CD8-positive, alpha-beta memory T cell (primary cell): Measurements from ENCODE around the gene MAGI2. TPM values are rescaled to one million over a fixed set of nuclear protein-coding genes. Genes with fewer than 3 reads are reported as not detected.

ENCODE experiments used
- CTCF ChIA-PET: fragments of 350-600 bp; sonication (Branson Sonifier 250); formaldehyde crosslinking; loops from one replicate; lab custom pipeline; 2021; ENCODE audit warnings: antibody characterized with exemption; lab: Charles Lee
- POLR2A ChIA-PET: fragments of 350-600 bp; sonication (Branson Sonifier 250); formaldehyde crosslinking; loops from one replicate; lab custom pipeline; 2021; ENCODE audit warnings: antibody characterized with exemption; lab: Charles Lee
- DNase-seq, 5 donors: peaks; one replicate each; pipeline versions ENCODE4 v3.0.0 to v3.0.0-alpha.2; 2020 to 2022; ENCODE audit warnings: mixed read lengths in 1 of 5
- H3K27ac ChIP-seq: one replicate; pipeline ENCODE4 v1.7.0; 2013; ENCODE audit warnings: low read depth, mild to moderate bottlenecking, low read length, moderate library complexity
- H3K27me3 ChIP-seq: 2 replicates; pipeline ENCODE4 v1.7.0; 2013; ENCODE audit warnings: low read length, mild to moderate bottlenecking; ENCODE audit not compliant: insufficient read depth, poor library complexity, severe bottlenecking
- H3K36me3 ChIP-seq: 2 replicates; pipeline ENCODE4 v1.7.0; 2013; ENCODE audit warnings: mild to moderate bottlenecking, low read length, moderate library complexity; ENCODE audit not compliant: insufficient read depth
- H3K4me1 ChIP-seq: 2 replicates; pipeline ENCODE4 v1.7.0; 2013; ENCODE audit warnings: mild to moderate bottlenecking, low read length, moderate library complexity; ENCODE audit not compliant: insufficient read depth
- H3K4me3 ChIP-seq: 2 replicates; pipeline ENCODE4 v1.7.0; 2013; ENCODE audit warnings: mild to moderate bottlenecking, low read length
- H3K9me3 ChIP-seq: 2 replicates; pipeline ENCODE4 v1.7.0; 2013; ENCODE audit warnings: mild to moderate bottlenecking, low read length
- H3K27ac Mint-ChIP-seq, 8 donors: one replicate each; pipeline ENCODE4 v1.8.0; 2020 to 2021; ENCODE audit warnings: mixed read lengths in 8 of 8, mild to moderate bottlenecking in 6 of 8, inconsistent platforms in 3 of 8, moderate library complexity in 3 of 8
- H3K27me3 Mint-ChIP-seq, 2 donors: one replicate each; pipeline ENCODE4 v1.8.0; 2020 to 2021; ENCODE audit warnings: mixed read lengths in 2 of 2, mild to moderate bottlenecking in 1 of 2, moderate library complexity in 1 of 2
- H3K36me3 Mint-ChIP-seq, 3 donors: one replicate each; pipeline ENCODE4 v1.8.0; 2020 to 2021; ENCODE audit warnings: mixed read lengths in 3 of 3, inconsistent platforms in 1 of 3, mild to moderate bottlenecking in 1 of 3
- H3K4me1 Mint-ChIP-seq, 3 donors: one replicate each; pipeline ENCODE4 v1.8.0; 2020 to 2021; ENCODE audit warnings: mixed read lengths in 3 of 3, inconsistent platforms in 1 of 3, mild to moderate bottlenecking in 1 of 3
- H3K4me3 Mint-ChIP-seq, 7 donors: one replicate each; pipeline ENCODE4 v1.8.0; 2020 to 2021; ENCODE audit warnings: mixed read lengths in 7 of 7, mild to moderate bottlenecking in 6 of 7, moderate library complexity in 4 of 7, inconsistent platforms in 2 of 7
- H3K9me3 Mint-ChIP-seq, 5 donors: one replicate each; pipeline ENCODE4 v1.8.0; 2020 to 2022; ENCODE audit warnings: mixed read lengths in 5 of 5, mild to moderate bottlenecking in 3 of 5, moderate library complexity in 2 of 5, inconsistent platforms in 1 of 5
- polyA plus RNA-seq: library from polyadenylated mRNA; unstranded; fragments of 300-500 nt; fragmentation: Illumina TruSeq; gene quantifications from one replicate; pipeline ENCODE4 v1.2.3, GENCODE V29; 2021
- total RNA-seq, 2 experiments: library from RNA; stranded (reverse); gene quantifications; one replicate each; pipeline ENCODE4 v1.2.3, GENCODE V29; 2021

The MAGI2 gene
- total and polyA plus RNA-seq, 3 experiments from 2014 or later: 0.26 to 0.33 TPM; not detected in 1

GRCh38 chr7:79217976-79218626 lies 235.4 kb downstream of the MAGI2 start:
- CTCF ChIA-PET: no interaction called here
- Mint-ChIP-seq H3K27me3 (peaks cover 0 to 2% of the 10 kb centered on the region in 2 donors), H3K9me3 (peaks cover 0 to 14% (median 6%) of the 10 kb centered on the region in 5 donors), H3K27ac (no peak overlapping the region), H3K4me1 (no peaks in the 10 kb centered on the region), H3K4me3 (no peak overlapping the region), H3K36me3 (no peaks in the 10 kb centered on the region)
- no peak overlapping the region for H3K4me3 ChIP-seq
- no peaks in the 10 kb centered on the region for H3K27me3 ChIP-seq
- no peak for DNase-seq
- no peak overlapping the region for H3K27ac ChIP-seq
- H3K9me3 ChIP-seq: no peaks in the 10 kb centered on the region
- H3K36me3 ChIP-seq: no peaks in the 10 kb centered on the region
- POLR2A ChIA-PET: no interaction called here
- H3K4me1 ChIP-seq: no peaks in the 10 kb centered on the region

- H3K27me3 Mint-ChIP-seq: peaks cover 0 to 2% of the 10 kb centered on the region in 2 donors
- H3K4me3 Mint-ChIP-seq: no peak overlapping the region
- ChIA-PET POLR2A (no interaction called here), CTCF (no interaction called here)
- H3K36me3 Mint-ChIP-seq: no peaks in the 10 kb centered on the region
- no peak overlapping the region for H3K27ac Mint-ChIP-seq
- Histone ChIP-seq H3K36me3 (no peaks in the 10 kb centered on the region), H3K27ac (no peak overlapping the region), H3K27me3 (no peaks in the 10 kb centered on the region), H3K4me1 (no peaks in the 10 kb centered on the region), H3K4me3 (no peak overlapping the region), H3K9me3 (no peaks in the 10 kb centered on the region)
- no peak for DNase-seq
- H3K4me1 Mint-ChIP-seq: no peaks in the 10 kb centered on the region
- peaks cover 0 to 15% (median 6%) of the 10 kb centered on the region in 5 donors for H3K9me3 Mint-ChIP-seq
Observed at GRCh38 chr7:79217468-79217867, 236.0 kb downstream of the MAGI2 start.

- Histone ChIP-seq H3K4me1 (no peaks in the 10 kb centered on the region), H3K27ac (no peak overlapping the region), H3K27me3 (no peaks in the 10 kb centered on the region), H3K4me3 (no peak overlapping the region), H3K9me3 (no peaks in the 10 kb centered on the region), H3K36me3 (no peaks in the 10 kb centered on the region)
- no peaks in the 10 kb centered on the region for H3K36me3 Mint-ChIP-seq
- POLR2A ChIA-PET: no interaction called here
- H3K4me3 Mint-ChIP-seq: no peak overlapping the region
- peaks cover 0 to 2% of the 10 kb centered on the region in 2 donors for H3K27me3 Mint-ChIP-seq
- CTCF ChIA-PET: no interaction called here
- peaks cover 0 to 17% (median 2%) of the 10 kb centered on the region in 5 donors for H3K9me3 Mint-ChIP-seq
- no peak for DNase-seq
- no peaks in the 10 kb centered on the region for H3K4me1 Mint-ChIP-seq
- no peak overlapping the region for H3K27ac Mint-ChIP-seq
Observed at GRCh38 chr7:79216236-79216635, 237.2 kb downstream of the MAGI2 start.

- H3K9me3 Mint-ChIP-seq: peaks cover 0 to 28% (median 4%) of the 10 kb centered on the region in 5 donors
- H3K9me3 ChIP-seq: no peaks in the 10 kb centered on the region
- DNase-seq: no peak
- H3K27me3 ChIP-seq: no peaks in the 10 kb centered on the region
- H3K4me1 ChIP-seq: no peaks in the 10 kb centered on the region
- H3K4me3 ChIP-seq: no peak overlapping the region
- no peaks in the 10 kb centered on the region for H3K4me1 Mint-ChIP-seq
- H3K27ac ChIP-seq: no peak overlapping the region
- no peak overlapping the region for H3K27ac Mint-ChIP-seq
- ChIA-PET CTCF (no interaction called here), POLR2A (no interaction called here)
- H3K4me3 Mint-ChIP-seq: no peak overlapping the region
- H3K36me3 ChIP-seq: no peaks in the 10 kb centered on the region
- H3K36me3 Mint-ChIP-seq: no peaks in the 10 kb centered on the region
- no peaks in the 10 kb centered on the region for H3K27me3 Mint-ChIP-seq
Observed at GRCh38 chr7:79212334-79212733, 241.1 kb downstream of the MAGI2 start.

- Histone ChIP-seq H3K27me3 (no peaks in the 10 kb centered on the region), H3K36me3 (no peaks in the 10 kb centered on the region), H3K9me3 (no peaks in the 10 kb centered on the region), H3K4me3 (no peak overlapping the region), H3K4me1 (no peaks in the 10 kb centered on the region), H3K27ac (no peak overlapping the region)
- ChIA-PET CTCF (no interaction called here), POLR2A (no interaction called here)
- H3K4me3 Mint-ChIP-seq: no peak overlapping the region
- H3K9me3 Mint-ChIP-seq: peaks cover 0 to 28% (median 4%) of the 10 kb centered on the region in 5 donors
- H3K4me1 Mint-ChIP-seq: no peaks in the 10 kb centered on the region
- no peaks in the 10 kb centered on the region for H3K36me3 Mint-ChIP-seq
- no peak overlapping the region for H3K27ac Mint-ChIP-seq
- no peaks in the 10 kb centered on the region for H3K27me3 Mint-ChIP-seq
- DNase-seq: no peak
Observed at GRCh38 chr7:79211724-79212123, 241.7 kb downstream of the MAGI2 start.

- DNase-seq: no peak
- Mint-ChIP-seq H3K9me3 (peaks cover 3 to 16% (median 7%) of the 10 kb centered on the region in 5 donors), H3K4me1 (no peaks in the 10 kb centered on the region), H3K27me3 (no peaks in the 10 kb centered on the region), H3K36me3 (no peaks in the 10 kb centered on the region), H3K27ac (no peak overlapping the region), H3K4me3 (no peak overlapping the region)
- Histone ChIP-seq H3K4me1 (no peaks in the 10 kb centered on the region), H3K36me3 (no peaks in the 10 kb centered on the region), H3K27me3 (no peaks in the 10 kb centered on the region), H3K9me3 (no peaks in the 10 kb centered on the region), H3K4me3 (no peak overlapping the region), H3K27ac (no peak overlapping the region)
- ChIA-PET CTCF (no interaction called here), POLR2A (no interaction called here)
Observed at GRCh38 chr7:79199961-79200360, 253.5 kb downstream of the MAGI2 start.

- H3K4me3 Mint-ChIP-seq: no peak overlapping the region
- no peak for DNase-seq
- Histone ChIP-seq H3K9me3 (no peaks in the 10 kb centered on the region), H3K27me3 (no peaks in the 10 kb centered on the region), H3K27ac (no peak overlapping the region), H3K4me3 (no peak overlapping the region), H3K4me1 (no peaks in the 10 kb centered on the region), H3K36me3 (no peaks in the 10 kb centered on the region)
- peaks cover 3 to 16% (median 6%) of the 10 kb centered on the region in 5 donors for H3K9me3 Mint-ChIP-seq
- ChIA-PET POLR2A (no interaction called here), CTCF (no interaction called here)
- no peaks in the 10 kb centered on the region for H3K36me3 Mint-ChIP-seq
- no peaks in the 10 kb centered on the region for H3K4me1 Mint-ChIP-seq
- H3K27me3 Mint-ChIP-seq: no peaks in the 10 kb centered on the region
- H3K27ac Mint-ChIP-seq: no peak overlapping the region
Observed at GRCh38 chr7:79199266-79199665, 254.2 kb downstream of the MAGI2 start.

- no peak for DNase-seq
- Mint-ChIP-seq H3K9me3 (peaks cover 2 to 10% (median 3%) of the 10 kb centered on the region in 5 donors), H3K27me3 (no peaks in the 10 kb centered on the region), H3K4me1 (no peaks in the 10 kb centered on the region), H3K4me3 (no peak overlapping the region), H3K36me3 (no peaks in the 10 kb centered on the region), H3K27ac (no peak overlapping the region)
- Histone ChIP-seq H3K27me3 (no peaks in the 10 kb centered on the region), H3K4me3 (no peak overlapping the region), H3K36me3 (no peaks in the 10 kb centered on the region), H3K9me3 (no peaks in the 10 kb centered on the region), H3K4me1 (no peaks in the 10 kb centered on the region), H3K27ac (no peak overlapping the region)
- ChIA-PET CTCF (no interaction called here), POLR2A (no interaction called here)
Observed at GRCh38 chr7:79185605-79186004, 267.9 kb downstream of the MAGI2 start.
